ENCODE measurements around the gene ATP6V0A1.

Gene ATP6V0A1

GRCh38 chr17:42521666-42522262, 63.1 kb downstream of the ATP6V0A1 start:
- DNase-seq (ENCODE audit: extremely low read depth, low read depth): no peak
- TF ChIP-seq, protein P1, sequence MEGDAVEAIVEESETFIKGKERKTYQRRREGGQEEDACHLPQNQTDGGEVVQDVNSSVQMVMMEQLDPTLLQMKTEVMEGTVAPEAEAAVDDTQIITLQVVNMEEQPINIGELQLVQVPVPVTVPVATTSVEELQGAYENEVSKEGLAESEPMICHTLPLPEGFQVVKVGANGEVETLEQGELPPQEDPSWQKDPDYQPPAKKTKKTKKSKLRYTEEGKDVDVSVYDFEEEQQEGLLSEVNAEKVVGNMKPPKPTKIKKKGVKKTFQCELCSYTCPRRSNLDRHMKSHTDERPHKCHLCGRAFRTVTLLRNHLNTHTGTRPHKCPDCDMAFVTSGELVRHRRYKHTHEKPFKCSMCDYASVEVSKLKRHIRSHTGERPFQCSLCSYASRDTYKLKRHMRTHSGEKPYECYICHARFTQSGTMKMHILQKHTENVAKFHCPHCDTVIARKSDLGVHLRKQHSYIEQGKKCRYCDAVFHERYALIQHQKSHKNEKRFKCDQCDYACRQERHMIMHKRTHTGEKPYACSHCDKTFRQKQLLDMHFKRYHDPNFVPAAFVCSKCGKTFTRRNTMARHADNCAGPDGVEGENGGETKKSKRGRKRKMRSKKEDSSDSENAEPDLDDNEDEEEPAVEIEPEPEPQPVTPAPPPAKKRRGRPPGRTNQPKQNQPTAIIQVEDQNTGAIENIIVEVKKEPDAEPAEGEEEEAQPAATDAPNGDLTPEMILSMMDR (IDR thresholded peaks at IDR 0.05; ENCODE audit: low read depth, low read length): no peak

- TF ChIP-seq, protein P1 (IDR thresholded peaks at IDR 0.05; ENCODE audit: low read depth, low read length): no peak
- DNase-seq (ENCODE audit: extremely low read depth, low read depth): no peak
Measured at GRCh38 chr17:42522263-42522790, 63.6 kb downstream of the ATP6V0A1 start.

DNA sequence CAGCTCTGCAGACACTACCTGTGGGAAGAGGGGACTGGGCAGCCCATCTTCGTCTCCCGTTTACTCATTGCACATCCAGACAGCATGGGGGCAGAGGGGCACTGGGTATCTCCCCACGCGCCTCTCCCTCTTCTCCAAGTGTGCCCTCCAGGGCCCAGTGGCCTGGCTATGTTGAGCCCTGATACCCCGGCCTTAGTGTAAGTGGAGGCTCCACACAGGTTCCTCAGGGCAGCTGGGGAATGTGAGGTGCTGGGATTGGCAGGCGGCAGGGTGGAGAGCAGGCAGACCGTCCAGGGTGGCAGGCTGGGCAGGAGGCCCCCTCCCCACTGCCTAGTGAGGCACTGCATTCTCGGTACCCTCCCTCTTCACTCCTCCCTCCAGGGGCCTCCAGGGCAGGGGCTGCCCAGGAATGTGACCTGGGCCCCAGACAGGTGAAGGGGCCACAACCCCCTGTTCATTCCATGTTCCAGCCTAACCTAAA, 64.2 kb downstream of the ATP6V0A1 start:
- no peak for DNase-seq (ENCODE audit: extremely low read depth, low read depth)
- TF ChIP-seq, protein P1 (IDR thresholded peaks at IDR 0.05; ENCODE audit: low read depth, low read length): no peak

DNA sequence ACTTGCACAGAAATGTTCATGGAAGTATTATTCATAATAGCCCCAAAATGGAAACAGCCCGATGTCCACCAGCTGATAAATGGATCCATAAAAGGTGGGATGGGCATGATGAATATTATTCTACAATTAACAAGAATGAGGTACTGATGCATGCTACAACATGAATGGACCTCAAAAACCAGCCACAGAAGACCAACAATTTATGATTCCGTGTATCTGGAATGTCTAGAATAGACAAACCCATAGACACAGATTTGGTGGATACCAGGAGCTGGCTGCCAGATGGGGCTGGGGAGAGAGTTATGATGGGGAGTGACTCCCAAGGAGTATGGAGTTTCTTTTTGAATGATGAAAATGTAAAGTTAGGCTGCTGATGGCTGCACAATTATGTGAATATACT, 66.5 kb downstream of the ATP6V0A1 start:
- TF ChIP-seq, protein P1 (IDR thresholded peaks at IDR 0.05; ENCODE audit: low read depth, low read length): no peak
- DNase-seq (ENCODE audit: extremely low read depth, low read depth): no peak

GRCh38 chr17:42526031-42526444, 67.4 kb downstream of the ATP6V0A1 start:
- DNase-seq (ENCODE audit: extremely low read depth, low read depth): no peak
- TF ChIP-seq, protein P1 (IDR thresholded peaks at IDR 0.05; ENCODE audit: low read depth, low read length): no peak

- DNase-seq (ENCODE audit: extremely low read depth, low read depth): no peak
Measured at GRCh38 chr17:42527932-42528331, 69.3 kb downstream of the ATP6V0A1 start.

GRCh38 chr17:42529061-42529460, 70.4 kb downstream of the ATP6V0A1 start:
- no peak for DNase-seq (ENCODE audit: extremely low read depth, low read depth)
- TF ChIP-seq, protein P1 (IDR thresholded peaks at IDR 0.05; ENCODE audit: low read depth, low read length): no peak

More at GRCh38 chr17:42527932-42528331, 69.3 kb downstream of the ATP6V0A1 start:
- TF ChIP-seq, protein P1 (IDR thresholded peaks at IDR 0.05; ENCODE audit: low read depth, low read length): no peak
